ENCODE results near the gene A3GALT2.

GRCh38 chr1:33361532-33362235, 40.8 kb upstream of the A3GALT2 start:
- TF ChIP-seq CTCF (conservative IDR thresholded peaks at IDR 0.05 in 1 of 2, IDR thresholded peaks at IDR 0.05 in 1 of 2; ENCODE audit: extremely low read depth in 1 of 2, insufficient read depth in 1 of 2, low read depth in 1 of 2, low read length in 2 of 2) (no peak), EZH2 (IDR thresholded peaks at IDR 0.05; ENCODE audit: borderline replicate concordance, low read length) (no peak)
